Fibroblast of peridontal ligament (primary cell): Measurements from ENCODE around the gene SLC47A2.

Source experiments
- DNase-seq: peaks from one replicate; pipeline ENCODE4 v3.0.0-alpha.2; 2010; ENCODE audit errors: extremely low read depth

The SLC47A2 gene

GRCh38 chr17:19646788-19647696 lies 69.3 kb downstream of the SLC47A2 start:
- DNase-seq, result peak; percentile 43

GRCh38 chr17:19645734-19646201 lies 70.6 kb downstream of the SLC47A2 start:
- DNase-seq, result no peak

- DNase-seq, result peak; percentile 52
These were observed 71.7 kb downstream of the SLC47A2 start for GRCh38 chr17:19644493-19645210.

GRCh38 chr17:19642373-19642893 lies 74.0 kb downstream of the SLC47A2 start:
- no peak for DNase-seq

- DNase-seq, result no peak
These were observed 74.6 kb downstream of the SLC47A2 start for GRCh38 chr17:19641687-19642372.

- no peak for DNase-seq
These were observed 84.5 kb downstream of the SLC47A2 start for GRCh38 chr17:19631905-19632304.

- no peak for DNase-seq
These were observed 85.7 kb downstream of the SLC47A2 start for GRCh38 chr17:19630661-19631060.

GRCh38 chr17:19630035-19630434 lies 86.3 kb downstream of the SLC47A2 start:
- no peak for DNase-seq

- DNase-seq, result no peak
These were observed 86.9 kb downstream of the SLC47A2 start for GRCh38 chr17:19629449-19629848.
